C4-2B (cell line): ENCODE measurements around the gene NCKIPSD.

Experiments
- H3K27ac ChIP-seq: fragments of 450-650 bp; 2 replicates; pipeline ENCODE4 v1.5.1; 2017
- CTCF ChIP-seq: fragments of 450-650 bp; conservative IDR thresholded peaks from 2 replicates; pipeline ENCODE4 v1.5.1; 2017; ENCODE audit warnings: mild to moderate bottlenecking
- ZFX ChIP-seq: fragments of 450-650 bp; IDR thresholded peaks from 2 replicates; pipeline ENCODE4 v1.6.1; 2017

The NCKIPSD gene

DNA sequence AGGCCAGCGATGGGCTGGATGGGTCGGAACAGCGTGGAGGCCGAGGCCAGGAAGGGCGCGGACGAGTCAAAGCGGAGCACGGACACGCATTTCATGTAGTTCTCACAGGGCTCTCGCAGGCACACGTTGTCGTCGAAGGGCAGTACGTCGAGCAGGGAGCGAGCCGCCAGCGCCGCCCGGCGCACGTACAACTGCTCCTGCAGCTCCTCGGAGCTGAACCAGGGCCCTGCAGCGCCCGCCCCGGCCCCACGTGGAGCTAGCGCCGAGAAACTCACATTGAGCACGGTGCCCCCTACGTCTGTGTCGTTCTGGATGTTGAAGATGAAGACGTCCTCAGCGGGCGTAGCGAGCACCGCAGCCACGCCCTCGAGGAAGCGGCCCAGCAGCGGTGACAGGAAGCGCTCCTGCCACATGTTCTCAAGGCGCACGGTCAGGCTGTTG, 28.9 kb downstream of the NCKIPSD start:
- no peak overlapping the region for H3K27ac ChIP-seq
- TF ChIP-seq ZFX, result no peak
- TF ChIP-seq CTCF, result no peak

DNA sequence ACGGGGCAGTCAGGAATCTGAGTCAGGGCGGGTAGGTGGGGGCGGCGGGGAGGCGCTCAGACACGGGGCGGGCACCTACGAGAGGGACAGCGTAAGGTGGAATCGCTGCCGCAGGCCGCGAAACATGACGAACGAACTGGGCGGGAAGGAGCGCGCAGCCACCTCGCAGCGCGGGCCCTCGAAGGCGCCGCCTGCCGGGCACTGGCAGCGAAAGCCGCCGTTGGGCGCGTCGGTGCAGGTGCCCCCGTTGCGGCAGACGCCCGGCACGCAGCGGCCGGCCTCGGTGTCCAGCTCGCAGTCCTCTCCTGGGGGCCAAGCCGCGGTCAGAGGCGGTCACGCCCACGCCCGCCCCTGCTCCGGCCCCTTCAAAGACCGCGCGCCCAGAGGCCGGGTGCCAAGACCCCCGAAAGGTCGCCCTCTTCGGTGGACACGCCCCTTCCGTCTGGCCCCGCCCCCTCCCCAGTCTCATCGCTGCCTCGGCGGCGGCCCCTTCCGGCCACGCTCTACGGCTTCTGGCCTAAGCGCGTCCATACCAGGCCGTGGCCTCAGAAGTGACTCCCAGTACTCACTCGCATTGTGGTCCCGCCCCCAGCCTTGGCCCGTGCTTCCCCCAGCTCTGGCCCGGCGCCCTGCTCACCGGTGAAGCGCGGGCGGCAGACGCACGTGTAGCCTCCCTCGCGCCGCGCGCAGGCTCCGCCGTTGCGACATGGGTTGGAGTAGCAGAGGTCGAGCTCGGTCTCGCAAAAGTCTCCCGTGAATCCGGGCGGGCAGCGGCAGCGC, 29.5 kb downstream of the NCKIPSD start:
- H3K27ac ChIP-seq, result no peak overlapping the region
- no peak for TF ChIP-seq CTCF
- no peak for TF ChIP-seq ZFX

- TF ChIP-seq CTCF, result no peak
- no peak for TF ChIP-seq ZFX
- no peak overlapping the region for H3K27ac ChIP-seq
Observed at GRCh38 chr3:48655606-48656005, 30.1 kb downstream of the NCKIPSD start.

DNA sequence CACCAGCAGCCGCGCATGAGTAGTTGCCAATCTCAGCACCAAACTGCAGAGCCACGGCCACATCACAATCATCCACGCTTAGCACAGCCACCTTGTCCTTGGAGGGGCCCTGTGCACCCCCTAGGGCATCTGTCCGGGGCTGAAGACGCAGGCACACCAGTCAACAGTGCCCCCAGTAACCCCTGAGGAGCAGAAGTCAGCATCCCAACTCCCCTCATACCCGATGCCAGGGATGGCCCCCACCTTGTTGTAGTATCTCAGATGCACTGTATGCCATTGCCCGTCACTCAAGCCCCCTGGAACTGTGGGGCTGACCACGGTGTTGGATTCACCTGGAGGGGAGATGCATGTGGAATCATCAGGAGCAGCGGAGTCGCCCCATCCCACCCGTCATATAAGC, 30.7 kb downstream of the NCKIPSD start:
- H3K27ac ChIP-seq, result no peak overlapping the region
- no peak for TF ChIP-seq ZFX
- TF ChIP-seq CTCF, result no peak

- no peak overlapping the region for H3K27ac ChIP-seq
- no peak for TF ChIP-seq CTCF
- no peak for TF ChIP-seq ZFX
Observed at GRCh38 chr3:48652923-48653715, 32.6 kb downstream of the NCKIPSD start.

- no peak overlapping the region for H3K27ac ChIP-seq
- TF ChIP-seq CTCF, result no peak
- TF ChIP-seq ZFX, result no peak
Observed at GRCh38 chr3:48651771-48652170, 33.9 kb downstream of the NCKIPSD start.

- H3K27ac ChIP-seq, result no peak overlapping the region
- no peak for TF ChIP-seq CTCF
- TF ChIP-seq ZFX, result no peak
Observed at GRCh38 chr3:48650723-48651122, 35.0 kb downstream of the NCKIPSD start.
